Fibroblast of peridontal ligament (primary cell): ENCODE measurements around the gene ITPR1.
A peak's percentile ranks its signal among the peaks of the same experiment; 100 is the strongest.
"Not testable (repeated sequence)": the region's sequence is repeated elsewhere in the genome, so short reads cannot be mapped to it uniquely, and the experiment has no call there.

Experiments used
- DNase-seq: peaks from one replicate; pipeline ENCODE4 v3.0.0-alpha.2; 2010; ENCODE audit errors: extremely low read depth

ITPR1 gene

DNA sequence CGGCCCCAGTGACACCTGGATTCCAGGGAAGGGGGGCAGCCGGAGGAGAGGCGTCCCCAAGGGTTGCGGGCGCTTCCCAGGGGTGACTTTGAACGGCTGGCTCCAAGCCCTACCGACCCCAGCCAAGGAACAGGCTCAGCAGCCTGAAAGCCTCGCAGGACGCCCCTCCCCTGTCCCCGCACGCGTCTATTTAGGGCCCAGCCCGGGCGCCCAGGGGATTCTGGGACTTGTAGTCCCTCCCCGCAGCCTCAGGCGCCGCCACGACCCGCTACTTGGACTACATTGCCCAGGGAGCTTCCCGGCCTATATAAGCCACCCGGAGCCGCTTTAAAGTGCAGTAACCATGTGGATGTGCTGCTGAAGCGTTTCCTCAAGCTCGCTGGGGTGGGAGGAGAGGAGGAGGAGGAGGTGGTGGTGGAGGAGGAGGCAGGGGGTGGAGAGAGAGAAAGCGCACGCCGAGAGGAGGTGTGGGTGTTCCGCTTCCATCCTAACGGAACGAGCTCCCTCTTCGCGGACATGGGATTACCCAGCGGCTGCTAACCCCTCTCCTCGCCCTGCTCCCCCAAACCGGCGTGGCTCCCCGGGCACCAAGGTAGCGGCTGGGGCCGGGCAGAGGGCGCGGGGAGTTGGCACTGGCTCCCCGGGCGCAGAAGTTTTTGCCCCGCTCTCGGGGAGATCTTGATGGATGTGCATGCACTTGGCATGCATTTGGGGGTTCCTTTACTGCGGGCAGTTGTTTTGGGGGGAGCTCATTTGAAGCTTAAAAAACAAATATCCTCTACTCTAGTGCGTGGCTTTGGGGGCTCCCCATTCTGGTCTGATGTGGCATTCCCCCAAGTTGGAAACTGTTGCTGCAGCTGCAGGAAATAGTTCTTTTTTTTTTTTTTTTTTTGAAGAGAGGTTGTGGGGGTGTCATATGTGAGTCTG, at the start of gene ITPR1:
Gene ITPR1 (plus strand): TSS at position 335 of the 927 bp plus-strand sequence. CDS start 23,144 bp downstream, outside the sequence.
- DNase-seq: peak; percentile 97

DNA sequence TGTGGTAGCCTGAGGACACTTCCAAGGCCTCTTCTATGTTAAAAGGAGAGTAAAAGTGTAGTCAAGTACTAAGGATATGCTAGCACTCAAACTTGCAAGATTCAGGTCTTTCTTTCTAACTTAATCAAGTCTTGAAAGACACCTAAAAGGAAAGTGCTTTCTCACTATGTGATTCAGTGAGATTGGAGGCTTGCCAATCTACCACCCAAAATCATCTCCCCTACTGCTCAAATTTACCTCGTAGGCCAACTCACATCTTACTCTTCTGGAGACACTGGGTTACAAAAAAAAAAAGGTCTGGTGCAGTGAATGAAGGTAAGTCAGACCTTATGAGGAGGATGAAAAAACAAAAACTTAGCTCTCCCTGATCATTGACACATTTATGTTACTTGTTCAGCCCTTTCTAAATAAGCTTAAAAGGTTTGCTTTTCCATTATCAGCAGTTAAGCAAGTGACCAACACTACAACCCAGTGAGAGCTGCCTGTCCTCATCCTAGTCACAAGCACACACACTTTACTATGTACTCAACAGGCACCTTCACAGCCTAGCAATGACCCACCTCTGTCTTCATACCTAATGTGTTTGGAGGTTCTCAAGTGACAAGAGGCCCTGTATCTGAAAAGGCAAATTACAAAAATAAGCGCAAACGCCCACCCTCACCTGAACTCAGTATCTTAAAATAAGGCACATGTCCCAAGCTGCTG, 45.7 kb upstream of the ITPR1 start:
- no peak for DNase-seq

DNA sequence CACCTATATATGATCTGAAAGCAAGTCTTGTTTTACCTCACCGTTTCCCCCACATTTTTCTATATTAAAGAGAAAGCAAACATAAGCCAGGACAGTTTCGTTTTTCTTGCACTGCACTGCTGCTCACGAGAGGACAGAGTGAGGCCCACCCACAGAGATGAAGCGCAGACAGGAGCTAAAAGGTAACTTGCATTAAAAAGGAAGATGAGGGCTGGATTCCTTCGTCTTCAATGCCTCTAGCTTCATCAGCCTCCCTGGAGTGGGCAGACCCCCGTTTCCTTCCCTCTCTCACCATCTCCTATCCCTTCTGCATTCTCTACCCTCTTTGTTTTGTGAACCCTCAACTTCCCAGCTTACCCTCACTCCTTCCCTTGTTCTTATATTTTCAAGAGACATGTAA, 45.0 kb upstream of the ITPR1 start:
- no peak for DNase-seq

DNA sequence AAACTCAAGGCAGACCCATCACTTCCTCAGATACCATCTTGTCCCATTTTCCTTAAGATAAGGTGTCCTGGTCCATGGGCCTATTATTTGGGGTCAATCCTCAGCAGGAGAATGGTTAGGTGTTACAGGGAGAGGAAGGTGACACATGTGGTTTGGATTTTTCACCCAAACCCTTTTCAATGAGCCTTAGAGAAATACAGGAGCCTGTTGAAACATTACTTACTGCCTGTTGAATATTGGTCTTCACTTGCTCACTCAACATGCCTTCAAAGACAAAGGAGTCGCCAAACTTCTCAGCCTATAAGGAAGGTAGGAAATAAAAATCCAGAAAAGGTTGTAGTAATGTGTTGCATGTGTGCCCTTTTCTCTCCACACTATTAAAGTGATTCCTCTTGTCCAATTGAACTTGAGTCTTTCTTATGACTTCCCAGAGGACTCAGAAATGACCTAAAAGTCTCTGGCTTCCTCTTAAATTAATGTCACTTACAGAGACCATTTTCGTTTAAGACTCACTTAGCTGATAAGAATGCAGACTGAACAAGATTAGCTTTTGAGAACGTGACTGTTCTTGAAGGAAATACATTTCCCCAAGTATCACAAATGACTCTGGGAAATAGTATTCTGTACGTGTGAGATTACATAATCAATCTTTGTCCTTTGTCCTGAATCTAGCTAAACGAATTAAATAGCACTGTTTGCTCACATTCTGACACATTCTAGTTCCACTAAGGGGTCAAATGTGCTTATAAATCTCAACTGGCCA, 43.9 kb upstream of the ITPR1 start:
- no peak for DNase-seq

- no peak for DNase-seq
Measured at GRCh38 chr3:4454142-4454541, 39.0 kb upstream of the ITPR1 start.

DNA sequence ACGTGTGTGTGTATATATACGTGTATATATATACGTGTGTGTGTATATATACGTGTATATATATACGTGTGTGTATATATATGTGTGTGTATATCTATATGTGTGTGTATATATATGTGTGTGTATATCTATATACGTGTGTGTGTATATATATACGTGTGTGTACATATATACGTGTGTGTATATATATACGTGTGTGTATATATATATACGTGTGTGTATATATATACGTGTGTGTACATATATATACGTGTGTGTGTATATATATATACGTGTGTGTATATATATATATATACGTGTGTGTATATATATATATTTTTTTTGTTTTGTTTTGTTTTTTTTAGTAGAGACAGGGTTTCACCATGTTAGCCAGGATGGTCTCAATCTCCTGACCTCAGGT, 36.4 kb upstream of the ITPR1 start:
- not testable (repeated sequence) for DNase-seq

- DNase-seq: no peak
Measured at GRCh38 chr3:4458961-4459360, 34.2 kb upstream of the ITPR1 start.

GRCh38 chr3:4460334-4460733, 32.8 kb upstream of the ITPR1 start:
- no peak for DNase-seq

DNA sequence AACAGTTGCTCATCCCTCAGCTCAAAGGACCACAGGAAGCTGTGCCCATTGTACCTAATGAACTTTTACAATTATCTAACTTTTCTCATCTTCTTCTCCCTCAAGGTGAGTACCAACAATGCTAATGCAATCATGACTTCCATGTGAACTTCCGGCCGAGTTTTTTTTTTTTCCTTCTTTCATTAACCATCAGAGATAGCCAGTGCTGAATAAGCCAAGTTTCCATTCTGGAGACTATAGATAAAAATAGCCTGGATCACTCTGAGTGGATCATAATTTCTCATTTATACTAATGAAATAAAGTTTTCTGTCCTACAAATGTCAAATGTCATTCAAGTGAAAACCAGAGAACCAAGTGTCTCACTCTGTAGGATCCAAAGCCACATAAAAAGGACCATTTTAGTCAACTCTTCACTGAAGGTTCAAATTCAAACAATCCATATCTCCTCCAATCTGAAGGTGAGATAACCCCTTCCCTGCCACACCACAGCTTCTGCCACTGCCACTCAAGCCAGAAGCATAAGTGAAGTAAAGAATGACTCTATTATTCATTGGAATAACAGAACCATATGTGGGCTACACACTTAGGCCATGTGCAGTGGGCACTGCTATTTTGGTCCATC, 31.6 kb upstream of the ITPR1 start:
- no peak for DNase-seq

- DNase-seq: no peak
Measured at GRCh38 chr3:4462369-4463040, 30.6 kb upstream of the ITPR1 start.

DNA sequence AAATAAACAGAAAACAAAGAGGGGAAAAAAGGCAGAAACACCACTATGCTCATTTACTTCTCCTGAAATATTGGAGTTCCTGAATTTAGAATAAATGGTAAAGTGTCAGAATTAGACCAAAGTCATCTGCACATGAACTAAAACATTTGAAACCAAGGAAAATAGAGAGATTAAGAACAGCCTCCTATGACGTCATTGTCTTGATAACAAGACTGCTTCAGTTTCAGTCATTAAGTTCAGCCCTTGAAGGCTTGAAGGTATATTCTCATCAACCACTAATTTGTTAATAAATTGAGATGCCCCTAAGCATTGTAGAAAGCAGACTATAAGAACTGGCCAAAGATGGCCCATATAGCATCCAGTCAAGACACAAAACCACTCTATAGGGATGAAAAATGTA, 28.6 kb upstream of the ITPR1 start:
- no peak for DNase-seq

GRCh38 chr3:4466741-4467521, 26.2 kb upstream of the ITPR1 start, which contains the start of gene SUMF1:
Gene SUMF1, minus strand, starts transcription at chr3:4467269. Its CDS starts 24 bp downstream, at chr3:4467245.
- peak; percentile 70 for DNase-seq

- DNase-seq: no peak
Measured at GRCh38 chr3:4467522-4467867, 25.7 kb upstream of the ITPR1 start.

DNA sequence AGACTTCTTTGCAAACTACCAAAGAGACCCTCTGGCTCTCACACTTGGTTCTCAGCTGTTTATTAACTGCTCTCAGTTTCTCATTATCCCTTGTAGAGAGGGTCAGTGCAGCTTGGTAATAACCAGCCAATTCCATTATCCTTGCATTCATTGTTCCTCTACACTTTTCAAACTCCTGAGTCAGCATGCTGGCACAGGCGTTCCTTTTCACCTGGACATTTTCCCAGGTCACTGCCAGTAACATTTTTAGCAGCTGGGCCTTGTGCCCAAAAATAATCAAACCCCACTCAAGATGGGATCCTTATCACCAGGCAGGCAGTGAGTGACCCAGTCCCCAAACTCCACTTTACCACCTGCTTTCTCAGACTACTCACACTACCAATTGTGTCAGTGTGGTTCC, 21.2 kb upstream of the ITPR1 start:
- DNase-seq: no peak

- no peak for DNase-seq
Measured at GRCh38 chr3:4472312-4472711, 20.8 kb upstream of the ITPR1 start.

DNA sequence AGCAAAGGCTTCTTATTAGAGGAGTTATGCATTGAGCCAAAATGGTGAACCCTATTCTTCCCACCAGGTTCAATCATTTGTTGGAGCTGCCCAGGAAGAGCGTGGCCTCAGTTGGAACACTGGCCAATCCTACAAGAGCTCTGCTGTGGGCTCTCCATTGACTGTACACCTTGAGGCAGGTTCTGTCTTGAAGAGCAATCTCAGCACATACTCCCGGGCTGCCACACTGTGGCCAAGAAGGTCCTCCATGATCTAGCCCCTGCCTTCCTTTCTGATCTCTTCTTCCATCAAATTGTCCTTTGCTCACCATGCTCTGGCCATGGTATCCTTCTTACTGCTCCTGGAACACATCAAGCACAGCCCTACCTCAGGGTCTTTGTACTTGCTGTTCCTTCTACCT, 20.4 kb upstream of the ITPR1 start:
- no peak for DNase-seq

GRCh38 chr3:4474683-4475490, 18.3 kb upstream of the ITPR1 start:
- peak; percentile 29 for DNase-seq

- DNase-seq: no peak
Measured at GRCh38 chr3:4475804-4476203, 17.3 kb upstream of the ITPR1 start.

DNA sequence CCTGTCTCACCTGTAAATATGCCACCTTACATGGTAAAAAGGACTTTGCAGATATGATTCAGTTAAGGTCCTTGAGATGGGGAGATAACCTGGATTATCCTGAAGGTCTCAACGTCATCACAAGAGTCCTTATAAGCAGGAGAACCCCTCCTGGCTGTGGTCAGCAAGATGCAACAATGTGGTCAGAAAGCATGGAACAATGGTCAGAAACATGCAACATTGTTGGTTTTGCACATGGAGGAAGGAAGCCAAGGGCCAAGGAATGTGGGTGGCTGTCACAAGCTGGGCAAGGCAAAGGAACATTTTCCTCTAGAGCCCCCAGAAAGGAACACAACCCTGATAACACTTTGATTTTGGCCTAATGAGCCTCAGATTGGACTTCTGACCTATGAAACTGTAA, 16.7 kb upstream of the ITPR1 start:
- DNase-seq: no peak

DNA sequence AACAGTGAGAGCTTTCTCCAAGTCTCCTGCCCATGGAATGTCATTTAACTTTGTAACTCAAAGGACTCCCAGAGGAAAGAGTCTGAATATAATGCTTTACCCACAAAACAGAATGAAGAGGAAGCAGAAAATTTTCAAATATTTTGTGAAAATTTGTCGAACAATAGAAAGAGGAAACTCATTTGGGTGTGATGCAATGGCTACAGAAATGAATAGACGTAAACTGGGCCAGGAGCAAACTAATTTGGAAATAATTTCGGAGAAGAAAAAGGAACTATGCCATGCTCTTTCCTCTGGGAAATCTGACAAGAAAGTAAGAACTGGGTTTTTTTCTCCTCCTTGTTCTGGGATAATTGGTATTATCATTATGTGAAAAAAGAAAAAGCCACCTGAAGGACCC, 14.9 kb upstream of the ITPR1 start:
- DNase-seq: no peak
